Panc1 (cell line): ENCODE data around the gene MLYCD.

Experiments
- CTCF ChIP-seq: fragments of 450-650 bp; IDR thresholded peaks from 2 replicates; pipeline ENCODE4 v1.5.1; 2017; ENCODE audit warnings: mild to moderate bottlenecking
- POLR2AphosphoS5 ChIP-seq: IDR thresholded peaks from 2 replicates; pipeline ENCODE4 v1.6.1; 2012; ENCODE audit warnings: mild to moderate bottlenecking, low read depth, low read length, moderate library complexity
- REST ChIP-seq, 2 experiments: IDR thresholded peaks; 2 replicates each; pipeline ENCODE4 v1.6.1; 2011 to 2012; ENCODE audit warnings: low read depth in 2 of 2, control low read depth in 1 of 2, low read length in 1 of 2, mild to moderate bottlenecking in 1 of 2, moderate library complexity in 1 of 2; ENCODE audit not compliant: insufficient read depth in 1 of 2
- SIN3A ChIP-seq: IDR thresholded peaks from 2 replicates; pipeline ENCODE4 v1.6.1; 2012; ENCODE audit warnings: low read depth, mild to moderate bottlenecking, low read length, moderate library complexity, borderline replicate concordance; ENCODE audit not compliant: insufficient read depth
- TCF7L2 ChIP-seq: IDR thresholded peaks from 2 replicates; pipeline ENCODE4 v1.6.1; 2011; ENCODE audit warnings: mild to moderate bottlenecking, low read depth, low read length, inconsistent platforms

GRCh38 chr16:83958846-83959565 lies 60.1 kb downstream of the MLYCD start:
- TF ChIP-seq CTCF (no peak), REST (IDR thresholded peaks at IDR 0.05; ENCODE audit: insufficient read depth in 1 of 2, low read depth in 2 of 2, low read length in 1 of 2) (no peak), POLR2AphosphoS5 (no peak), TCF7L2 (no peak), SIN3A (no peak)
